ENCODE data around the gene INTS11.

- TF ChIP-seq CTCF (IDR thresholded peaks at IDR 0.05) (no peak), EZH2 (IDR thresholded peaks at IDR 0.05; ENCODE audit: borderline replicate concordance, insufficient read depth, low read depth, low read length, poor library complexity, severe bottlenecking) (no peak)
These were observed 36.2 kb upstream of the INTS11 start for GRCh38 chr1:1360506-1361169.
